Bone marrow (tissue), 2 donors: Measurements from ENCODE around the gene DOCK3.
"Not testable (repeated sequence)": the region's sequence is repeated elsewhere in the genome, so short reads cannot be mapped to it uniquely, and the experiment has no call there.

Source experiments
- DNase-seq, 2 donors: peaks; one replicate each; lab custom pipeline; 2025; lab: John Stamatoyannopoulos, UW

The DOCK3 gene

GRCh38 chr3:51106242-51106876 is 431.6 kb downstream of the DOCK3 start:
- DNase-seq: no peak

- no peak for DNase-seq
Observed at GRCh38 chr3:51110586-51110985, 435.9 kb downstream of the DOCK3 start.

GRCh38 chr3:51122944-51123343 is 448.2 kb downstream of the DOCK3 start:
- no peak for DNase-seq

- DNase-seq: no peak
Observed at GRCh38 chr3:51123531-51123930, 448.8 kb downstream of the DOCK3 start.

- not testable (repeated sequence) for DNase-seq
Observed at GRCh38 chr3:51131607-51132006, 456.9 kb downstream of the DOCK3 start.

GRCh38 chr3:51137715-51138114 is 463.0 kb downstream of the DOCK3 start:
- DNase-seq: no peak

GRCh38 chr3:51139616-51140015 is 464.9 kb downstream of the DOCK3 start:
- DNase-seq: no peak

GRCh38 chr3:51141573-51141972 is 466.8 kb downstream of the DOCK3 start:
- no peak for DNase-seq

- no peak for DNase-seq
Observed at GRCh38 chr3:51145811-51146585, 471.3 kb downstream of the DOCK3 start.

GRCh38 chr3:51146781-51147180 is 472.1 kb downstream of the DOCK3 start:
- DNase-seq: no peak

- no peak for DNase-seq
Observed at GRCh38 chr3:51156147-51156546, 481.4 kb downstream of the DOCK3 start.

GRCh38 chr3:51163051-51163450 is 488.3 kb downstream of the DOCK3 start:
- no peak for DNase-seq

GRCh38 chr3:51173518-51174271 is 499.0 kb downstream of the DOCK3 start:
- no peak for DNase-seq

- DNase-seq: no peak
Observed at GRCh38 chr3:51176923-51177322, 502.2 kb downstream of the DOCK3 start.

- DNase-seq: not testable (repeated sequence)
Observed at GRCh38 chr3:51186446-51186845, 511.7 kb downstream of the DOCK3 start.

- DNase-seq: no peak
Observed at GRCh38 chr3:51190199-51190598, 515.5 kb downstream of the DOCK3 start.

- DNase-seq: no peak
Observed at GRCh38 chr3:51190827-51191226, 516.1 kb downstream of the DOCK3 start.

- no peak for DNase-seq
Observed at GRCh38 chr3:51191768-51192167, 517.0 kb downstream of the DOCK3 start.

- DNase-seq: no peak
Observed at GRCh38 chr3:51198477-51198876, 523.8 kb downstream of the DOCK3 start.

- DNase-seq: not testable (repeated sequence)
Observed at GRCh38 chr3:51199296-51199695, 524.6 kb downstream of the DOCK3 start.

- no peak for DNase-seq
Observed at GRCh38 chr3:51216291-51216690, 541.6 kb downstream of the DOCK3 start.

- DNase-seq: no peak
Observed at GRCh38 chr3:51221959-51222358, 547.2 kb downstream of the DOCK3 start.

- DNase-seq: no peak
Observed at GRCh38 chr3:51224283-51224682, 549.6 kb downstream of the DOCK3 start.
